CD14-positive monocyte (primary cell): ENCODE results near the gene SCG2. TPM values are rescaled to one million over a fixed set of nuclear protein-coding genes. Genes with fewer than 3 reads are reported as not detected.
"Not testable (repeated sequence)": the region's sequence is repeated elsewhere in the genome, so short reads cannot be mapped to it uniquely, and the experiment has no call there.

Source experiments
- DNase-seq, 3 donors: peaks; one replicate each; pipeline ENCODE4 v3.0.0-alpha.2; 2011 to 2022
- H2AFZ ChIP-seq: 2 replicates; pipeline ENCODE4 v1.6.0; 2012; ENCODE audit warnings: mild to moderate bottlenecking, low read depth, low read length, inconsistent platforms; ENCODE audit not compliant: insufficient read depth, poor library complexity, severe bottlenecking
- H3K27ac ChIP-seq, 2 donors: 1 replicate in 1 of 2; 2 replicates in 1 of 2; pipeline ENCODE4 v1.5.1; 2012 to 2013; ENCODE audit warnings: low read length in 2 of 2, control low read depth in 1 of 2, inconsistent platforms in 1 of 2, low read depth in 1 of 2, mild to moderate bottlenecking in 1 of 2
- H3K27me3 ChIP-seq, 2 donors: one replicate each; pipeline versions ENCODE4 v1.6.0 to v1.6.1; 2011 to 2013; ENCODE audit warnings: low read length in 2 of 2; ENCODE audit not compliant: control insufficient read depth in 2 of 2, insufficient read depth in 2 of 2
- H3K36me3 ChIP-seq, 2 donors: replicated peaks in 1 of 2; 1 replicate in 1 of 2; 2 replicates in 1 of 2; pipeline versions ENCODE4 v1.5.1 to v1.6.1; 2012 to 2013; ENCODE audit warnings: low read length in 2 of 2, control low read depth in 1 of 2, inconsistent platforms in 1 of 2, mild to moderate bottlenecking in 1 of 2; ENCODE audit not compliant: insufficient read depth in 2 of 2, control insufficient read depth in 1 of 2
- H3K4me1 ChIP-seq, 2 donors: 1 replicate in 1 of 2; 2 replicates in 1 of 2; pipeline versions ENCODE4 v1.5.1 to v1.6.1; 2012 to 2013; ENCODE audit warnings: low read length in 2 of 2, control low read depth in 1 of 2, inconsistent platforms in 1 of 2, mild to moderate bottlenecking in 1 of 2, moderate library complexity in 1 of 2; ENCODE audit not compliant: insufficient read depth in 2 of 2, control insufficient read depth in 1 of 2
- H3K4me2 ChIP-seq: replicated peaks from 2 replicates; pipeline ENCODE3; 2012; ENCODE audit warnings: low read length, moderate library complexity, mild to moderate bottlenecking; ENCODE audit not compliant: poor library complexity, severe bottlenecking; ENCODE audit errors: extremely low read depth
- H3K4me3 ChIP-seq, 3 experiments: fragments of 200-600 bp in 1 of 3; sonication (generic) in 1 of 3; replicated peaks in 1 of 3; 1 replicate in 2 of 3; 2 replicates in 1 of 3; pipeline ENCODE4 v1.5.1; 2011 to 2013; ENCODE audit warnings: low read length in 3 of 3, mild to moderate bottlenecking in 3 of 3, control low read depth in 2 of 3, low read depth in 2 of 3, inconsistent platforms in 1 of 3, moderate library complexity in 1 of 3
- H3K79me2 ChIP-seq: 2 replicates; pipeline ENCODE4 v1.6.0; 2012; ENCODE audit warnings: mild to moderate bottlenecking, control low read depth, inconsistent platforms, low read length, moderate library complexity; ENCODE audit not compliant: insufficient read depth
- H3K9ac ChIP-seq: 2 replicates; pipeline ENCODE4 v1.6.0; 2017; ENCODE audit warnings: low read length, mild to moderate bottlenecking; ENCODE audit not compliant: insufficient read depth, poor library complexity, severe bottlenecking
- H3K9me3 ChIP-seq, 2 donors: replicated peaks in 1 of 2; 1 replicate in 1 of 2; 2 replicates in 1 of 2; pipeline versions ENCODE4 v1.5.1 to v1.6.1; 2012 to 2013; ENCODE audit warnings: low read length in 2 of 2, control low read depth in 1 of 2; ENCODE audit not compliant: control insufficient read depth in 1 of 2, insufficient read depth in 1 of 2
- H4K20me1 ChIP-seq: 2 replicates; pipeline ENCODE4 v1.6.0; 2012; ENCODE audit warnings: mild to moderate bottlenecking, low read length, control low read depth, moderate library complexity; ENCODE audit not compliant: insufficient read depth
- H3K27ac Mint-ChIP-seq, 7 donors: one replicate each; pipeline ENCODE4 v1.8.0; 2020; ENCODE audit warnings: mild to moderate bottlenecking in 7 of 7, mixed read lengths in 7 of 7, moderate library complexity in 6 of 7, inconsistent platforms in 2 of 7
- H3K27me3 Mint-ChIP-seq, 3 donors: one replicate each; pipeline ENCODE4 v1.8.0; 2021 to 2022; ENCODE audit warnings: low read depth in 3 of 3, mild to moderate bottlenecking in 3 of 3, mixed read lengths in 3 of 3, moderate library complexity in 3 of 3, inconsistent platforms in 1 of 3
- H3K36me3 Mint-ChIP-seq, 2 donors: one replicate each; pipeline ENCODE4 v1.8.0; 2020; ENCODE audit warnings: mixed read lengths in 2 of 2, inconsistent platforms in 1 of 2, mild to moderate bottlenecking in 1 of 2
- H3K4me1 Mint-ChIP-seq: one replicate; pipeline ENCODE4 v1.8.0; 2020; ENCODE audit warnings: mild to moderate bottlenecking, mixed read lengths
- H3K4me3 Mint-ChIP-seq, 2 donors: one replicate each; pipeline ENCODE4 v1.8.0; 2020; ENCODE audit warnings: mild to moderate bottlenecking in 2 of 2, mixed read lengths in 2 of 2, moderate library complexity in 1 of 2
- H3K9me3 Mint-ChIP-seq, 7 donors: one replicate each; pipeline ENCODE4 v1.8.0; 2020 to 2022; ENCODE audit warnings: mixed read lengths in 7 of 7, mild to moderate bottlenecking in 6 of 7, moderate library complexity in 6 of 7, inconsistent platforms in 2 of 7
- WGBS: methylation state at CpG from one replicate; pipeline ENCODE4 v1.1.5; 2013; ENCODE audit warnings: missing lambda C conversion rate; ENCODE audit not compliant: insufficient coverage; 5-methylcytosine and 5-hydroxymethylcytosine counted together
- intact Hi-C, 2 donors: fragments of 100-400 bp; cut with micrococcal nuclease; formaldehyde crosslinking; loops; one replicate each; pipeline versions ENCODE4 v1.15.0 to v1.15.1; 2023
- polyA plus RNA-seq, 3 donors: library from polyadenylated mRNA; depleted of rRNA in 1 of 3; unstranded in 2 of 3; stranded (reverse) in 1 of 3; fragments of 300-500 nt in 2 of 3; fragments of >200 nt in 1 of 3; fragmentation: Illumina TruSeq in 2 of 3; gene quantifications; 1 replicate in 2 of 3; 2 replicates in 1 of 3; pipeline ENCODE4 v1.2.3, GENCODE V29; 2012 to 2021
- TF ChIP-seq, protein P1 (sequence below): fragments of 200-600 bp; IDR thresholded peaks from one replicate; pipeline ENCODE4 v1.8.0; 2022; ENCODE audit warnings: antibody characterized with exemption, mild to moderate bottlenecking

SCG2 gene
- polyA plus RNA-seq, 3 donors = not detected

DNA sequence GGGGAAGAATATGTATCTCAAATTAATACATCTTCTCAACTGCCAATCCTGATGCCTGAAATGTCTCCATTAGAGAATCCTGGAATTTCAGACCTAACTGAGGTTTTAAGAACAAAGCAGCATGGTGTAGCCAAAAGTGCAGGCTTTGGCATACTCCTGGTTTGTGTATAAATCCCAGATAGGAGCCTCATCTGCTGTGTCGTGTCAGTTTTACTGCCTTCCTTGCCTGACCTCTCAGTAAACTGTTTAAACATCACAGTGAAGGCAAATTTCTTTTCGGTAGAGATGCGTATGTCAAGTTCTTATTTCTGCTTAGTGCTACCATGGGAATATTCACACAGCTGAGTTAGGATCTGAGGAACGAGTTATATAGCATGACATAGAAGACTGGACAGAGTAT, 7.3 kb downstream of the SCG2 start:
- no peak overlapping the region for H3K4me2 ChIP-seq
- no peaks in the 10 kb centered on the region for H3K79me2 ChIP-seq
- no peaks in the 10 kb centered on the region for H3K4me1 Mint-ChIP-seq
- peaks cover 0 to 8% (median 0%) of the 10 kb centered on the region in 7 donors for H3K9me3 Mint-ChIP-seq
- no peaks in the 10 kb centered on the region for H3K27me3 ChIP-seq
- H3K9me3 ChIP-seq = no peaks in the 10 kb centered on the region
- no peak overlapping the region for H3K4me3 Mint-ChIP-seq
- H2AFZ ChIP-seq = no peak overlapping the region
- H3K27me3 Mint-ChIP-seq = peaks cover 0 to 6% (median 2%) of the 10 kb centered on the region in 3 donors
- no peaks in the 10 kb centered on the region for H3K4me1 ChIP-seq
- intact Hi-C loops = no loop called here
- H3K36me3 ChIP-seq = no peaks in the 10 kb centered on the region
- no peak overlapping the region for H3K9ac ChIP-seq
- no peak overlapping the region for H3K4me3 ChIP-seq
- DNase-seq = no peak
- 69% methylated on average over 3 of the region's 4 CpGs for WGBS
- H3K27ac ChIP-seq = no peak overlapping the region
- TF ChIP-seq, protein P1, sequence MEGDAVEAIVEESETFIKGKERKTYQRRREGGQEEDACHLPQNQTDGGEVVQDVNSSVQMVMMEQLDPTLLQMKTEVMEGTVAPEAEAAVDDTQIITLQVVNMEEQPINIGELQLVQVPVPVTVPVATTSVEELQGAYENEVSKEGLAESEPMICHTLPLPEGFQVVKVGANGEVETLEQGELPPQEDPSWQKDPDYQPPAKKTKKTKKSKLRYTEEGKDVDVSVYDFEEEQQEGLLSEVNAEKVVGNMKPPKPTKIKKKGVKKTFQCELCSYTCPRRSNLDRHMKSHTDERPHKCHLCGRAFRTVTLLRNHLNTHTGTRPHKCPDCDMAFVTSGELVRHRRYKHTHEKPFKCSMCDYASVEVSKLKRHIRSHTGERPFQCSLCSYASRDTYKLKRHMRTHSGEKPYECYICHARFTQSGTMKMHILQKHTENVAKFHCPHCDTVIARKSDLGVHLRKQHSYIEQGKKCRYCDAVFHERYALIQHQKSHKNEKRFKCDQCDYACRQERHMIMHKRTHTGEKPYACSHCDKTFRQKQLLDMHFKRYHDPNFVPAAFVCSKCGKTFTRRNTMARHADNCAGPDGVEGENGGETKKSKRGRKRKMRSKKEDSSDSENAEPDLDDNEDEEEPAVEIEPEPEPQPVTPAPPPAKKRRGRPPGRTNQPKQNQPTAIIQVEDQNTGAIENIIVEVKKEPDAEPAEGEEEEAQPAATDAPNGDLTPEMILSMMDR = no peak
- no peaks in the 10 kb centered on the region for H4K20me1 ChIP-seq
- no peak overlapping the region for H3K27ac Mint-ChIP-seq
- H3K36me3 Mint-ChIP-seq = no peaks in the 10 kb centered on the region

DNA sequence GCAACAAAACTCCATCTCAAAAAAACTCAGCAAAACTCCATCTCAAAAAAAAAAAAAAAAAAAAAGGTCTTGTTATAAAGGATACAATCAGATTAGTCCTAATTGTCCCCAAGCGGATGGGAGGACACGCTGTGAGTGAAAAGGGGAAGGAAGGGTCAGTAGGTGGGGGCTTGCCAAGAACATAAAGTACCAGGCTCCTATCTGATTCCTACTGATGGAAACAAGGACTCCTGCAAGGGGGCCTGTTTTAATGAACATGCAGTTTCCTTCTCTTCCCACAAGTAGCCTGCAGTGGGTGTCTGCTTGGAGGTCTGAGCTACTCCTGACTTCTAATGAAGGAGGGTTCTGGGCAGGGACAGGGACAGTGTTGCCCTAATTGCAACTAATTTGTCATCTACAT, 7.9 kb downstream of the SCG2 start:
- H3K79me2 ChIP-seq = no peaks in the 10 kb centered on the region
- H3K27me3 ChIP-seq = no peaks in the 10 kb centered on the region
- no CpG with 5 or more reads among the region's 2 CpGs for WGBS
- Mint-ChIP-seq H3K36me3 (no peaks in the 10 kb centered on the region), H3K4me3 (no peak overlapping the region), H3K27me3 (peaks cover 0 to 6% (median 2%) of the 10 kb centered on the region in 3 donors), H3K4me1 (no peaks in the 10 kb centered on the region), H3K9me3 (peaks cover 0 to 8% (median 0%) of the 10 kb centered on the region in 7 donors), H3K27ac (no peak overlapping the region)
- no peak overlapping the region for H3K27ac ChIP-seq
- H4K20me1 ChIP-seq = no peaks in the 10 kb centered on the region
- H2AFZ ChIP-seq = no peak overlapping the region
- H3K9me3 ChIP-seq = no peaks in the 10 kb centered on the region
- intact Hi-C loops = no loop called here
- H3K9ac ChIP-seq = no peak overlapping the region
- no peaks in the 10 kb centered on the region for H3K36me3 ChIP-seq
- no peak overlapping the region for H3K4me2 ChIP-seq
- no peaks in the 10 kb centered on the region for H3K4me1 ChIP-seq
- no peak overlapping the region for H3K4me3 ChIP-seq
- TF ChIP-seq, protein P1 = no peak
- DNase-seq = no peak

DNA sequence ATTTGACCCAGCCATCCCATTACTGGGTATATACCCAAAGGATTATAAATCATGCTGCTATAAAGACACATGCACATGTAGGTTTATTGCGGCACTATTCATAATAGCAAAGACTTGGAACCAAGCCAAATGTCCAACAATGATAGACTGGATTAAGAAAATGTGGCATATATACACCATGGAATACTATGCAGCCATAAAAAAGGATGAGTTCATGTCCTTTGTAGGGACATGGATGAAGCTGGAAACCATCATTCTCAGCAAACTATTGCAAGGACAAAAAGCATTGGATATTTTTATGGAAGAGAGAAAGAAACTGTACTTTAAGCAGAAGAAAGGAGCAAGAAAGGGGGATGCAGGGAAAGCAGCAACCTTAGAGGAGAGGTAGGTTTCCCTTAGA, 9.5 kb downstream of the SCG2 start:
- DNase-seq, H3K27me3 ChIP-seq, H3K4me3 Mint-ChIP-seq, H3K4me2 ChIP-seq, H3K27me3 Mint-ChIP-seq, H3K4me3 ChIP-seq, H3K9me3 ChIP-seq, H3K36me3 Mint-ChIP-seq, H3K4me1 Mint-ChIP-seq, intact Hi-C loops, H3K9me3 Mint-ChIP-seq, H3K79me2 ChIP-seq, H3K9ac ChIP-seq, H3K4me1 ChIP-seq, H3K36me3 ChIP-seq, H2AFZ ChIP-seq, H3K27ac Mint-ChIP-seq, H3K27ac ChIP-seq, H4K20me1 ChIP-seq: not testable (repeated sequence)
- no CpG with 5 or more reads among the region's 1 CpG for WGBS
